ENCODE measurements around the gene PINK1.
"Not testable (repeated sequence)": the region's sequence is repeated elsewhere in the genome, so short reads cannot be mapped to it uniquely, and the experiment has no call there.

The PINK1 gene

DNA sequence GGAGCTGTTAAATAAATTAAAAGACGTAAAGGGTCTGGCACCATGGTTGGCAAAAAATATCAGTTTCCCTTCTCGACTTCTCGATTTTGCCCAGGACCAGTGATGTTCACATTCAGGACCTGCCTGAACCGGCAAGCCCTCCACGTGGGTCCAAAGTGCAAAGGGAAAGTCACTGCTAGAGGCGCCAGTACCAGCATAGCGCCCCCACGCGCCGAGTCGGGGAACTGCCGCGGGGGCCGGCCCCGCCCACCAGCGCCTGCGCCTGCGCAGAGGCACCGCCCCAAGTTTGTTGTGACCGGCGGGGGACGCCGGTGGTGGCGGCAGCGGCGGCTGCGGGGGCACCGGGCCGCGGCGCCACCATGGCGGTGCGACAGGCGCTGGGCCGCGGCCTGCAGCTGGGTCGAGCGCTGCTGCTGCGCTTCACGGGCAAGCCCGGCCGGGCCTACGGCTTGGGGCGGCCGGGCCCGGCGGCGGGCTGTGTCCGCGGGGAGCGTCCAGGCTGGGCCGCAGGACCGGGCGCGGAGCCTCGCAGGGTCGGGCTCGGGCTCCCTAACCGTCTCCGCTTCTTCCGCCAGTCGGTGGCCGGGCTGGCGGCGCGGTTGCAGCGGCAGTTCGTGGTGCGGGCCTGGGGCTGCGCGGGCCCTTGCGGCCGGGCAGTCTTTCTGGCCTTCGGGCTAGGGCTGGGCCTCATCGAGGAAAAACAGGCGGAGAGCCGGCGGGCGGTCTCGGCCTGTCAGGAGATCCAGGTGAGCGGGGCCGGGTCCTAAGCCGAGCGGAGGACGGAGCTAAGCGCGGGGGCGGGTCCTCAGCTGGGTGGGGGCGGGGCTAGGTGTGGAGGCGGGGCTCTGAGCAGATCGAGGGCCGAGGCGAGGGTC is at the start of gene PINK1:
Gene PINK1 (plus strand): TSS at position 269 of the 875 bp plus-strand sequence. CDS start 91 bp downstream, at position 360.
- peak; percentile 89 for DNase-seq

DNA sequence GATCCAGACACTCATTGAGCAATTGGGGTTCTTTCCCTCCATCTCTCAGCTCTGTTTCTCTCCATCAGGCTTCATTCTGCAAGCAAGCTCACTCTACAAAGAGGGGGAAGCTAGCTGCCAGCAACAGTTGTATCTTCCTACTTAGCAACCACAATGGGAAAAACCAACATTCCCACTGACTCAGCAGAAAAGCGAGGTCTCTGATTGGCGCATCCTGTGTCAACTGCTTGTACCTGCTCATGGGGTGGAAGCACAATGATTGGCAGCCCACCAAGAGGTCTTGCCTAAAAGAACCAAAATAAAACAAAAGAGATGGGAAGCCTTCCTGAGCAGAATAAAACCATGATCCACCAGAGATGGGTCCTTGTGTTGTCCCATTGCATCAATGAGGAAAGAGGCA is 48.4 kb upstream of the PINK1 start:
- DNase-seq: no peak

DNA sequence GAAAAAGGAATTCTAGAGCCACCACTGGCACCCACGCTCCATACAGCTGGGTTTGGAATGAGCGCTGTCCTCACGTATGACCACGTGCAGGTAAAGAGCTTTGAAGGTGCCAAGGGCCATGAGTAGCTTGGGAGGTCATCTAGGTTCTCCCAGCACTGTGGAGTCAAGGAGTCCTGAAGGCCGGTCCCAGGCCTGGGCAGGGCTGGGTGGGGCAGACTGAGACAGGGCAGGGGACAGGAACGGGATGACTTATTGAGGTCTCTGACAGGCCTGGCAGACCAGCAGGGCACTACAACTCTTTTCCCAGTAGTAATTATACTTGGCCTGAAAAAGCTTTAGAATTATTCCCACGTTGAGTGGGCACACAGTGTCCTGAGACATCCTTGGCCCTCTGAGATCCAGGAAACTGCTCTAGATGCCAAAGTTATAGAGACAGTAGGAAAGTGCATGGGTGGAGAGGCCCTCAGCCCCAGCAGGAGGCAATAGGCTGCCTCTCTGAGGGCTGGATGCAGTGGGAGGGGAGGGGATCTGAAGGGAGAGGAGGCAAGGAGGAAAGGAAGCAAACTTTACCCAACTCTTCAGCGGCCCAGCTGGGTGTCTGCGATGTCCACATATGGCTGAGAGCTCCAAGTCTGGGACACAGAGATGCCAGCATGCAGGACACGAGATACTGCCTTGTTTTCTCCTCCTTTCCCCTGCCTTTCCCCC is 46.2 kb upstream of the PINK1 start:
- no peak for DNase-seq

DNA sequence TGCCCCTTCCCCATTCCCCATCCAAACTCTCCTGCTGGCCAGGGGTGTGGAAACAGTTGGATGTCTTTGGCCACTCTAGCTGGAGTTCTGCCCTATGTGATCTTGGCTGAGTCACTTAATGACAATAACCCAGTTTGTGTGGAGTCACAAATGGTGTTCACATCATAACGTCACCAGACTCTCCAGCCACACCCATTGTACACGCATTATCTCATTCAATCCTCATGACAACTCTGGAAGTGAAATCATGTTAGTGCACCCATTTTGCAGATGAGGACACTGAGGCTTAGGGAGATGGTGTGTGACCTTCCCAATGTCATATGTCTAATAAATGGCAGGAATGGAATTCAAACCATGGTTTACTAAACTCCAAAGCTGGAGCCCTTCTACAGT is 45.6 kb upstream of the PINK1 start:
- no peak for DNase-seq

DNA sequence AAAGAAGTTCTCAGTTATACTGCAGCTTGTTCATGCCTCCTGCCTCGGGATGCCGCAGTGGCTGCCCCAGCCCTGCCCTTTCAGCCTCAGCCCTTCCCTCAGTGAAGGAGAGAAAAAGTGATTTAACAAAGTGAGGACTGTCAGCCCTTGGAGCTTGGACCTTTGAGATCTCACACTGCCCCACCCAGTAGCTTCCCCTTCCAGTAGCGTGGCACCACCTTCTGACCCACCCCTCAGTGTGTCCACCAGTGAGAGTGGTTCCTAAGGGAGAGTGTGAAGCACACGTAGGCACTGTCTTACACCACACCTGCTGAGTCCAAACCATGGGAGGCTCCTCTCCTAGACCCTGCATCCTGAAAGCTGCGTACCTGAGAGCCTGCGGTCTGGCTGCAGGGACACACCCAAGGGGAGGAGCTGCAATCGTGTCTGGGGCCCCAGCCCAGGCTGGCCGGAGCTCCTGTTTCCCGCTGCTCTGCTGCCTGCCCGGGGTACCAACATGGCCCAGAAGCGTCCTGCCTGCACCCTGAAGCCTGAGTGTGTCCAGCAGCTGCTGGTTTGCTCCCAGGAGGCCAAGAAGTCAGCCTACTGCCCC is 44.5 kb upstream of the PINK1 start, which contains the start of gene CDA:
Gene CDA (plus strand): TSS at position 464 of the 592 bp plus-strand sequence. CDS start 33 bp downstream, at position 497.
- no peak for DNase-seq

DNA sequence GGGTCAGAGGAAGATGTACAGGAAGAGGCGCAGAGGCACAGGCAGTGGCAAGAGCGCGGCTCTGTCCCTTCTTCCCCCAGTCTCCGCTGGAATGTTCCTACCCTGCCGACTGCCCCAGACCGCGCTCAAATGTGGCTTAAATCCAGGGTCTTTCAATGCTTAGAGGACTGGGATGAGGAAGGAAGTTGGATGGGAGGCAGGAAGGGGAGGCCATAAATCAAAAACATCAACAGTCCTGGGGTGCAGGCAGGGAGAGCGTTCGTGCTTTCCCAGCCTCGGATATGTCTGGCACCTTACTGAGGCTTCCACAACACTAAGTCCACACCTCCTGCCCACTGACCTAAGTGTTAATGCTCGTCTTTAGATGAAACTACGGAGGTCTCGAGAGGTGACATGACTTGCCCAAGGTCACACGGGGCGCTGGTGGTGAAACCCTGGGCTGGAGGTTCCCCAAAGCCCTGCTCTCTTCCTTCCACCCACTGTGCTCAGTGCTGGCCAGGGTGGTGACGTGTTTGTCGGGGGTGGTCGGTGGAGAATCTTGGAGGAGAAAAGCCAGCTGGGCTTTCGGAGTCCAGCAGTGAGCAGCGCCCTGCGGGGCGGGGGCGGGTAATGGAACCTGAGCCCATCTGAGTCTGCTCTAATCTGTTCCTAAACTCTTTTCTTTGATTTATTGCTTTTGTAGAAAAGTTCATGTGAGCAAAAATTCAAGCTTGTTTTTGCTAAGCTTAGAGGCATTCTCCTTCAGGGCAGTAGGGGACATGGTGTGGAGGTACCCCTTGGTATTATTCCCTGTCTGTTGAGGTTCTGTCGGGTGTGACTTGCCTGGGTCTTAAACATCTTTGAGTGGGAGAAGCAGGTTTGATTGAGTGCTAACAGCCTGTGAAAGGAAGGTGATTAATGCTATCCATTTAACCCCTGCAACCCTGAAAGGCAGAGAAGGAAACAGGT is 43.7 kb upstream of the PINK1 start:
- no peak for DNase-seq

DNA sequence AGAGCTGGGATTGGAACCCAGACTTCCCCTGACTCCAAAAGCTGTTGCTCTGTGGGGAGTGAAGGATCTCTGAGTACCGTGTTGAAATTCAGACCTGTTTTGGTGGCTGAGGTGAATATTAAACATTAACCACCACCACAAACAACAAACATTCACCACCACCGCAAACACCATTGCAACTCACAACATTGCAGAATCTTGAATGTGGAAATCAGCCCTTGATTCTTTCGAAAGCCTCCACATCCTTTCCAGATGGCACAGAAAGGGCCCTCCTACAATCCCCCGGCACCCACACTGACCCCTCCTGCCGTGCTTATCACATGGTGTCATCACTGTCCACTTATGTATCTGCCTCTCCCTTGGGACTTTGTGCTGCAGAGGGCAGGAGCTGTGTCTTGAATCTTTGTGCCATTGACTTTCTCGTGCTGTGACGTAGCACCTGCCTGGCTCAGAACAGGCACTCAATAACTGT is 42.9 kb upstream of the PINK1 start:
- DNase-seq: peak; percentile 45

DNA sequence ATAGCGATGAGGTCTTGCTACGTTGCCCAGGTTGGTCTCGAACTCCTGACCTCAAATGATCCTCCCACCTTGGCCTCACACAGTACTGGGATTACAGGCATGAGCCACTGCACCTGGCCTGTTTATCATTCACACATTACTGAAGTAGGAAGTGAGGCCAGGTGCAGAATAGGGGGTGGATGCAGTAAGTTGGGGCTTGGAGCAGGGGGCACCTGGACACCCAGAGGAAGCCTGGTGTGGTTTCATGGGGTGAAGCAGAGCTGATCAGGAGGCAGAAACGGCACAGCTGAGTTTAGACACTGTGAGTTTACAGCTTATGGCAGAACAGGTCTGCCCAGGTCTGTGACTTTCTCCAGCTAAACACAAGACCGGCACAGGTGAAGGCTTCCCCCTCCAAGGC is 39.5 kb upstream of the PINK1 start:
- DNase-seq: no peak

DNA sequence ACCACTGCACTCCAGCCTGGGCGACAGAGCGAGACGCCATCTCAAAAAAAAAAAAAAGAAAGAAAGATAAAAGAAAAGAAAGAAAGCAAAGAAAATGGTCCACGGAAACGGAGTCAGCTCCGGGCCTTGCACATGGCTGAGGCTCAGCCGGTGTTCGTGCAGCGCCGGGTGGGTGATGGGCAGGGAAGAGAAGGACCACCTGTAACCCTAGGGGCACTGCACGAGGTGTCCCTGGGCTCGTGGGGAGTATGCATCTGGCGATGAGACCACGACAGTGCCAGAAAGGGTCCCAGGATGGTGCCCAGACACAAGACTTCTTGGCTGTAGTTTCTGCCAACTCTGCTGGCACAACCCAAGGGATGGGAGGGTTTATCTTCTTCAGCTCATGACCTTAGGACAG is 38.5 kb upstream of the PINK1 start:
- no peak for DNase-seq

DNA sequence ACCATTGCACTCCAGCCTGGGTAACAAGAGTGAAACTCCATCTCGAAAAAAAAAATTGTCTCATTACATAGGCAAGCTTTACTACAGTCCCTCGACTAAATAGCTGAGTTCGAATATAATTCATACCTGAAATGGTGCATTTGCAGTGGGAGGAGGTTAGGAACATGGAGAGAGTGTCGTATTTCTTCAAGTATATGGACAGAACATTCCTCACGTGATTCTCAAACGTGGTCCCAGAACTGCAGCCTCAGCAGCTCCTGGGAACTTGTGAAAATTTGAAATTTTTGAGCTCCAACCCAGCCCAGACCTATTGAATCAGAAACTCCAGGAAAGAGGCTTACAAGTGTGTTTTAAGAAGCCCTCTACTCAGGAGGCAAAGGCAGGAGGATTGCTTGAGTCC is 37.2 kb upstream of the PINK1 start:
- no peak for DNase-seq

DNA sequence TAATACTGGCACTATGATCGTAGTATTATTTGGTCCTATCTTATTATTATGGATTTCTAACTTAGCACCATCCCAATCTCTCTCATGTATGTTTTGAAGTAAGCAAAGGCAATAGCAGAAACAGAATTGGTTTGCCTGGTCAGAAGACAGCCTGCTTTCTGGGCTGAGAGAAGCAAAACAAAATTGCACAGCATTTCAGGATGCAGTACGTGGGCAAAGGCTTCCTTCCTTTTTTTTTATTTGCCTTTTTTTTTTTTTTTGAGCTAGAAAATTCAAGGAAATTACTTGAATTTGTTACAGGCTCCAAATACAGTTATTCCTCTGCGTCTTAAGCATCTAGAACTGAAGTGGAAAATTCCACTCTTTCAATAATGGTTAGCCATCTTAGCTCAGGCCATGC is 35.6 kb upstream of the PINK1 start:
- no peak for DNase-seq

DNA sequence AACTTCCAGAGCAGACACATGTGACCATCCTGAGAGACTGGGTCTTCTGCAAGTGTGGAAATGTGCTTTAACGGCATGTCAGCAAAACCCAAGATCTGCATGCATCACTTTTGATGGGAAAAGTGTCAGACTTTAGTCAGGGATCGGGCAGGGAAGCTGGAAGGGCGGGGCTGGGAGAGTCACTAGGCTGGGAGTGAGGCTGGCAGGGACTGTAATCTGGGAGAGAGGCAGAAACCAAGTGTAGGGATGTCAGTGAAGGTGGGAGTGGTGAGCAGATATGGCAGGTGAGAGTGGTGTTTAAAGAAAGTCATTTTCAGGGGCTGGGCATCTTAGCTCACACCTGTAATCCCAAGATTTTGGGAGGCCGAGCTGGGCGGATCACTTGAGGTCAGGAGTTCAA is 33.1 kb upstream of the PINK1 start:
- DNase-seq: no peak

DNA sequence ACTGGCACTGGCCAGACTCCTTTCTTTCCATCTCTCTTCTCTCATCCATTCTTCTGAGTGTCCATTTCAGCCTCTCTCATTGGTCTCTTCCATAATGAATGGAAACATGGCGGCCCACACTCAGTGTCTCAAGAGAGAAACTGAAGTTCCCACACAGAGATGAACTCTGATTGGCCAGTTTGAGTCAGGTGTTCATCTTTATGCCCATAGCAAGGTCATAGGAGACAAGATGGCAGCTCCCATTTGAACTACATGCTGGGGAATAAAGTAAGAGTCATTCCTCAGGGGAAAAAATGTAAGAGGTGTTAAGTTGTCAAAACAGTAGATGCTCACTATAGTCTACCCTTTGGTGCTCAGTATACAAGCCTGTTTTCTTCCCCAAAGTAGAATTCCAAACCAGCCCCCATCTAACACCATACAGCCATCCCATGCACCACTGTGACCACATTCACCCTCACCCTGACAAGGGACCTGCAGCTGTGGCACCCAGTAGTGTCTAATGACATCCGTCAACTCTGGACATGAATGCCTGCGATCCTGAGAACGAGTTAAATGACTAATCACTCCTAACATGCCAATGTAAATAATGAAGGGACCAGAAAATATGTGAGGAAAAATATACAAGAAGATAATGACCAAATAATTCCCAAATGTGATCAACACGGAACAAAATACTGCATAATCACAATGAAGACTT is 32.0 kb upstream of the PINK1 start:
- no peak for DNase-seq

DNA sequence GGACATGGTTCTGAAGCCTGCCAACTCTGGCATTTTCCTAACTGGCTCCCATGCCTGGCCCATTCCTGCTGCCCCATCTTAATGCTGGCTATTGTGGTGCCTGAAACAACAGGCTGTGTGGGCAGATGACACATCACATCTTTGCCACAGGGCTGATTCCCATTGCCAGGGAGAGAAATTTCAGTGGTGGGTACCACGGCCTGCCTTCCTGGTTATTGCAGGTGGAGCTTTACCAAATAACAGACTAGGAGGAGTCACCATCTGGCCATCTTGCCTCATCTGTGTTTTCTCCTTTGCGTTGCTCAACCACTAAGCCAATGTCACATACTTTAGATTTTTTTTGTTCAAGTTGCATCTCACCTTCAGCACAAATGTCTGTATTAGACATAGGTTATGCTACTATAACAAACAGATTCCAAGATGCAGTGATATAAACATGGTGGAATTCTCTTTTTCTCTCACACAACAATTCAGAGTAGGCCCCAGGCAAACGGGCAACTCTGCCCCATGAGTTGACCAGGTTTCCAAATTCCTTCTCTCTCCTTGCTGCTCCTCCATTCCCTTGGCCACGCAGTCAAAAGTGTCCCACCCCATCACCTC is 30.3 kb upstream of the PINK1 start:
- DNase-seq: no peak

DNA sequence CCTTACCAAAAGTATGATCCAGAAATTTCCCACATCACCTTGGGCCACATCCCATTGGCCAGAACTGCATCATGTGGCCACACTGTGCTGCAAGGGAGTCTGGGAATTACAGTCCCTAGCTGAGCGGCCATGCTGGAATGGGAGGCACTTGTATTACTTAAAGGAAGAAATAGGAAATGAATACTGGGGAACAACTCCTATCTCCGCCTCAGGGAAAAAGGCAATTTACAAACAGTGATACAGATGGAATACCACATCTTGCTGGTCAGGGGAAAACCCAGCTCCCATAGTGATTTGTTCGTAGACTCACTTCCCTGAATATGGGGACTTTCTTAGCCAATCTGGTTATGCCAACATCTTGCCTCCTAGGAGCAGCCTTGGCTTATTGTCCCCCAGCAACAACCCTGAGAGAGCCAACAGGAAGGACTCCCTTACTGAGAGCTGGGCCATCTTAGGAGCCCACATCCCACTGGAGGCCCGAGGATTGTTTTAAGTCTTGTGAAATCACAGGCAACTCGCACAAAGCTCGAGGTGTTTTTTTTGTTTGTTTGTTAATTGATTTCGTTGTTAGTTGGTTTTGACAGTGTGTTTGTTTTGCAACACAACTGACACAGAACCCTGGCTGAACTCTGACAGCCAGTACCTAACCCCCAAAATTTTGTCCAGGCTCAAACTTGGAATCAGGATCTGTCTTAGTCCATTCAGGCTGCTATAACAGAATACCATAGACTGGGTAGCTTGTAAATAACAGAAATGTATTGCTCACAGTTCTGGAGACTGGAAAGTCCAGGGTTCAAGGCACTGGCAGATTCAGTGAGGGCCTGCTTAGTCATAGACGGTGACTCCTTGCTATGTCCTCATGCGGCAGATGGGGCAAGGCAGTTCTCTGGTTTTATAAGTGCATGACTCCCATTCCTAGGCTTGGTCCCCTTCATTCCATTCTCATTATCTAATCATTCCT is 29.5 kb upstream of the PINK1 start:
- DNase-seq: no peak

DNA sequence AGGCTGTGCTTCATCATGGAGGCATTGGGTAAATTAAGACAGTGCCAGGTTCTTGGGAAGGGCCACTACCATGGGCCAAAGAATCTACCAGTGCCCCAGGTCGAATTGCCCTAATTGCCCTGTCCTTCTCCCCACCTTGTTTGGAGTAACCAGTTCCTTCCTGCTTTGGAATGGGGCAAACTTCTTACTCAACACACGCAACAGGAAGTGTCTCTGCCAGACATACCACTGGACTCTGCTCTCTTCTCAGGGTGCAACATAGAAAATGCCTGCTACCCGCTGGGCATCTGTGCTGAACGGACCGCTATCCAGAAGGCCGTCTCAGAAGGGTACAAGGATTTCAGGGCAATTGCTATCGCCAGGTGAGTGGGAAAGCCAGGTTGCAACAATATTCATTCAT is 28.6 kb upstream of the PINK1 start:
- DNase-seq: no peak

DNA sequence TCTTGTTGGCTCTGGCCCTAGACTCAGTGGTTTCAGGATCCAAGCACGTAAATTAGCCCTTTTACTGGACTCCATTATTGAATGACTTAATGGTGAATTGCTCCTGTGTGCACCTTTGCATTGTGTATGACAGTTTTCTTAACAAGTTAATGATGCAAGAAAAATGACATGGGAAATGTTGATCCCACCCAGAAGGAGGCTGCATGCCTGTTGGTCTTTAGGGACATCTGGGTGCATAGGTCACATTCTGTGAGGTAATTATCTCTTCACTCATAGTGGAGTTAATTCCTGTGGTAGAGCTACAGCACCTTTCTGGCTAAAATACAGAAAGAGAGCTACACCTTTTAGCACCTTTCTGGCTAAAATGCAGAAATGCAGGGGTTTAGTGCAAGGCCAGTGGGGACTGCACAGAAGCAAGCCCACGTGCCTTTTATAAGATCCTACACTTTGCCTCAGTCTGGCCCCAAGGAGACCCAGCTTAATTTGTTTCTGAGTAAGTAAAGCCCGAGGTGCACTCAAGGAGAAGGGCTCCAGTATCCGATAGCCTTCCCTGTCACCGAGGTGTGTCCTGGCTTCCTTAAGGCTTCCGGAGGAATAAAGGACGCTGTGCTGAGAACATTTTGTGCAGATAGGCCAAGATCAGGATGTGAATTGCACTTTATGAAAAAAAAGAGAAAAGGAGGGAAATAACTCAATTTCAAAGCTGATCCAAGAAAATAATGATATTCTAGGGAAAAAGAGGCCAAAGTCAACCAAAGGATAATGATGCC is 26.3 kb upstream of the PINK1 start:
- DNase-seq: not testable (repeated sequence)

DNA sequence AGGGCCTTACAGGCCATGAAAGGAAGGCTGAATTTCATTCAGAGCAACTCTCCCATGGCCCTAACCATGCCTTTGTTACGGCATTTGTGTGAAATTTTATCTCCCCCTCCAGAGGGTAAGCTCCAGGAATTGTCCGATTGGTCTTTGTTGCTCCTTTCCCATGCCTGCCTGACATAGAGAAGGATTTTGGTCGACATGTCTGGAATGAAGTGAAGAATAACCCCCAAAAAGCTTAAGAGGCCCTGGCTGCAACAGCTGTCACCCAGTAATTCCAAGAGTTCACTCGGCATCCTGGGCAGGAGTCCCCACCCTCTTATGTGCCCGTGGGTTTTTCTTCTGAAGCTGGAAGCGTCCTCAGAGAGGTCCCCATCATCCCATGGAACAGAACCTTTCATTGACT is 23.7 kb upstream of the PINK1 start:
- no peak for DNase-seq

DNA sequence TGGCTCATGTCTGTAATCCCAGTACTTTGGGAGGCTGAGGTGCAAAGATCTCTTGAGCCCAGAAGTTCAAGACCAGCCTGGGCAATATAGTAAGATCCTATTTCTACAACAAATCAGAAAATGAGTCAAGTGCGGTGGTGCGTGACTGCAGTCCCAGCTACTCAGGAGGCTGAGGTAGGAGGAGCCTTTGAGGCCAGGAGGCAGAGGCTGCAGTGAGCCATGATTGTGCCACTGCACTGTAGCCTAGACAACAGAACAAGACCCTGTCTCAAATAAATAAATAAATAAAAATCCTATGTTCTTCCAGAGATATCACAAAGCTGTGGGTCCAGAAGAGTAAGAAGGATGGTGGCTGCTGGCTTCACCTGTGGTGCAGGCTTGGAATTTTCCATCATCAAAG is 22.3 kb upstream of the PINK1 start:
- DNase-seq: peak; percentile 3
